ENCODE results near the gene PURA.
A peak's percentile ranks its signal among the peaks of the same experiment; 100 is the strongest.
"Not testable (repeated sequence)": the region's sequence is repeated elsewhere in the genome, so short reads cannot be mapped to it uniquely, and the experiment has no call there.

PURA gene

GRCh38 chr5:140135127-140135526, 21.2 kb downstream of the PURA start:
- DNase-seq (ENCODE audit: low read depth): no peak

- DNase-seq (ENCODE audit: low read depth): no peak
Measured at GRCh38 chr5:140136624-140137023, 22.7 kb downstream of the PURA start.

DNA sequence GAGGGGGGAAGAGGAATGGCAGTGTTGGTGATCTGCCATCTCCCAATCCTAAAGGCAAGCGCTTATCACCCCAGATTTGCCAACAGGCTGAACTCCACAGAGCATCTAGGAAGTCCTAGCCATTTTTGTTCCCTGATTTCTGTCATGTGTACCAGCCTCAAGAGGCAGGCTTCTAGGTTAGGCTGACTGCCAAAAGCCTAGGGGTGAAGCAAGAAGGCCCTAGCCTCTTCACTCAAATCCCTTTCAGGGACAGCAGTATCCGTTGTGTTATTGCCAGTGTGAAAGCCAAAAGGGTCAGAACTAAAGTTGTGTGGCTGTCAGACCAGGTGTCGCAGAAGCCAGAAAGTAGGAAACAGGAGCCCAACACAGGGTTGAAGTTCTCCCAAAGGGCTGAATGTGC, 26.5 kb downstream of the PURA start:
- DNase-seq (ENCODE audit: low read depth): no peak

- no peak for DNase-seq (ENCODE audit: low read depth)
Measured at GRCh38 chr5:140141241-140141640, 27.3 kb downstream of the PURA start.

GRCh38 chr5:140142246-140142645, 28.3 kb downstream of the PURA start:
- no peak for DNase-seq (ENCODE audit: low read depth)

- DNase-seq (ENCODE audit: low read depth): no peak
Measured at GRCh38 chr5:140142856-140143255, 28.9 kb downstream of the PURA start.

- no peak for DNase-seq (ENCODE audit: low read depth)
Measured at GRCh38 chr5:140143521-140144258, 29.8 kb downstream of the PURA start.

DNA sequence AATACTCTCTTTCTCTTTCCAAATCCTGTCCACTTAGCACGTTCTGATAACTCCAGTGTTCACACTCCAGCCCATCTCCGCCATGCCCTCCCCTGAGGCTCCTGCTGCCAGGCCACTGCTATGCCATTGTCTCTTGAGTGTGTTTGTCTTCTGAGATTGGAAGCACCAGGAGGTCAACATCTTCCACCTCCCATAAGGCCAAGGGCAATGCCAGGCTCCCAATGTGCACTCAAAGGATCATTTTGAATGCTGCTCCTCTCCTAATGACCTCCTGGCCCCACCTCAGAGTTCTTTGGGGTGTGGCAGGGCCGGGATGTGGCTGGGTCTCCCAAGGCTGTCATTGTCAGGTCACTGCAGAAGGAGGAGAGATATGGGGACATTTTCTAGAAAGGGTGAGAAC, 31.3 kb downstream of the PURA start:
- DNase-seq (ENCODE audit: low read depth): no peak

- DNase-seq (ENCODE audit: low read depth): peak; percentile 38
Measured at GRCh38 chr5:140145818-140146522, 32.1 kb downstream of the PURA start.

- no peak for DNase-seq (ENCODE audit: low read depth)
Measured at GRCh38 chr5:140146523-140146842, 32.6 kb downstream of the PURA start.

- no peak for DNase-seq (ENCODE audit: low read depth)
Measured at GRCh38 chr5:140147460-140147859, 33.6 kb downstream of the PURA start.

GRCh38 chr5:140148508-140148907, 34.6 kb downstream of the PURA start:
- DNase-seq (ENCODE audit: low read depth): no peak

- DNase-seq (ENCODE audit: low read depth): no peak
Measured at GRCh38 chr5:140150201-140150600, 36.3 kb downstream of the PURA start.

GRCh38 chr5:140151144-140152021, 37.5 kb downstream of the PURA start:
- DNase-seq (ENCODE audit: low read depth): no peak

DNA sequence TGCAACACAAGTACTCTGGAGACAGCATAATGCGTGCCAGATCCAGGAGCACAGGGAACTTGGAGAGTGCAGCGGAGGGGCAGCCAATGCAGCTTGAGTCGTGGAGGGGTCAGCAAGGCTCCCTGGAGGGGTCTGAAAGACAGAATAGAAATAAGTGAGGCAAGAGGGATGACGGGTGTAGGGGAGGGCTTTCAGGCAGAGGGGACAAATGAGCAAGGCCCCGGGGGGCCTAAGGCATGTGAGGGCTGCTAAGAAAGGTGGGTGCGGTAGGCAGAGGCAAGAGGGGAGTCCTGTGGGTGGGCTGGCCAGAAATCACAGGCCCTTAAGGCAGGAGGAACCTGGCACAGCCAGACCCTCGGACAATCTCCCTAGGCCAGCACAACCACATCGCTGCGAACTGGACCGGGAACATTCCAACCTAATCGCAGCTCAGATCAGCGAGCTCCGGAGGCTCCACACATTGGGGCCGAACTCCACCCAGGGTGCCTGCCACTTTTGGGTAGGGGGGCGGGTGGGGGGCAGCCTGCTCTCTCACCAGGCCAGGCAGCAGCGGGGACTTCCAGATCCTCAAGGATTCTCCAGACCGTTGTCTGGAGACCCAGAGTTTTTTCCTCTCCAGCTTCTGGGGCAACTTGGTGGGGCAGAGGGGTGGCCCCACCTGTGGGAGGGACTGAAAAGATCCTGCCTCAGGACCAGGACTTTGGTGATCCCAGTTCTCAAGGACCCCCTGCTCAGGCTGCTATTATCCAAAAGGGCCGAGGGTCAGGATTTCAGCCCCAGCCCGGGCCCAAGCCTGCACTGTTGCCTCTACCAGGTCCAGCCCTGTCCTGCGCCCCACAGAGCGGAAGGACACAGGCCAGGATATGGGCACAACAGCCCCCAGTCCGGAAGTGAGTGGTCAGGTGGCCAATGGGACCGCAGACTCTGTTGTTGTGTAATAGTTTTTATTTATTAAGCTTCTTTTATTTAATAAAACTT, 38.4 kb downstream of the PURA start:
- DNase-seq (ENCODE audit: low read depth): no peak

GRCh38 chr5:140153255-140153654, 39.3 kb downstream of the PURA start:
- no peak for DNase-seq (ENCODE audit: low read depth)

DNA sequence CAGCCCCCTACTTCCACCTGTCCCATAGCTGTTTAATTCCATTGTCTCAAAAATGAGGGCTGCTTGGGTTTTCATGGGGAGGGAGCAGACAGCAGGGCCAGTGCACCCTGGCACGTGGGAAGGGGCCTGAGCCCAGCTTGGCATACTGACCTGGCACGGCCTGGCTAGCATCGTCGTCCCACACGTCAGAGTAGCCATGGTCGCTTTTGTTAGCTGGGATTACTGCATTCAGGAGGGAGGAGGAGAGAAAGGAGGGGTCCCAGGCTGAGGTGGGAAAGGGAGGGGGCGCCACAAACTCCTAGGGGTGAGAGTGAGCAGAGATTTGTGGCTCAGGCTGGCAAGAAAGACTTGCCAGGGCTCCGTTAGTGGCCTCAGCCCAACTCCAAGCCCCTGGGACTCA, 40.0 kb downstream of the PURA start:
- no peak for DNase-seq (ENCODE audit: low read depth)

DNA sequence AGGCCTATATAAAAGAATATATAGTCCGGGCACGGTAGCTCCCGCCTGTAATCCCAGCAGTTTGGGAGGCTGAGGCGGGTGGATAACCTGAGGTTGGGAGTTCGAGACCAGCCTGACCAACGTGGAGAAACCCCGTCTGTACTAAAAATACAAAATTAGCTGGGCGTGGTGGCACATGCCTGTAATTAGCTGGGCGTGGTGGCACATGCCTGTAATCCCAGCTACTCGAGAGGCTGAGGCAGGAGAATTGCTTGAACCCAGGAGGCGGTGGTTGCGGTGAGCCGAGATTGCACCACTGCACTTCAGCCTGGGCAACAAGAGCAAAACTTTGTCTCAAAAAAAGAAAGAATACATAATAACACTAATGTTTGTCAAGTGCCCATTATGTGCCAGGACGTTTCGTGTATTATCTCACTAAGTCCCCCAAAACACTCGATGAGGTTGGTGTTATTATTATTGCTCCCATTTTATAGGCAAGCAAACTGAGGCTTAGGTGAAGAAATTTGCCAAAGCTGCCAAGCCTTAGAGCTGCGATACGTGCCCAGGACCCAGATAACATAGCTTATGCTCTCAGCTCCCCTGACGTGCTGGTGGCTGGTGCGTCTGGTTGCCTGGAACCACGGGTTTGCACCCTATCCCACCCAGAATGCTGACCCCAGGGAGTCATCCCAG, 40.9 kb downstream of the PURA start:
- DNase-seq (ENCODE audit: low read depth): not testable (repeated sequence)

DNA sequence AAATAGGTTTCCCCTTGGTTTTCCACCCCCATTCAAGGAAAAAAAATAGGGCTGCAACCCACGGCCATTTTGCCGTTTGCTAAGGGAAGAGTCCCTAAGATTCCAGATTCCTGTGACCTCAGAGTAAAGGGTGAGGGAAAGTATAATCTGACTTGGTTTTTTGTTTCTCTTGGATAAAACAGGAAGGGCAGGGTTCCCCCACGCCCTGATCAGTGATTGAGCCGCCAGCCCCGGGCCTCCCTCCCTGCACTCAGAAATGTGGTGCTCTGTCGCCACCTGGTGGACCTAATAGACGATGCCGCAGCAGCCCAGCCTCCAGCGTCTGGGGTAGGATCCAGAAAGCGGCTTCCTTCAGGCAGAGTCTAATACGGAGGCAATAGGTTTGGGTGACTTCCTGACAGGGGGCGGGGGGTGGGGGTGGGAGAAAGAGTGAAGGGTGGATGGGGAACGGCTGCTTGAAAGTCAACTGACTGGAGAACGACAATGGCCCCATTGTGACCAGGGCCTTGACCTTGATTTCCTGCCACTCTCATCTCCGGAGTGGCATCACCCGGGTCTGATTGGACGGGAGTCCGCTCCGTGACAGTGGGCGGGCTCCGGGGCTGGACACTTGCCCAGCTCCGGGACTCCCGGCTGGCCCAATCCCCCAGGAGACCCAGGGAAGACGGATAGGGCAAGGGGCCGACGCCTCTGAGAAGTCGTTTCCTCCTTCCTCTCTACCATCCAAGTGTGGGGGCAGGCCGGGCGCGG, 43.3 kb downstream of the PURA start:
- peak; percentile 75 for DNase-seq (ENCODE audit: low read depth)

Data from activated T-helper 9 cell treated with anti-CD3 and anti-CD28 coated beads, Interleukin-2, amount 50 U/mL, for 16 hours (primary cell).